HG03378 (cell line): ENCODE results near the gene PHLDB1.
"Not testable (repeated sequence)": the region's sequence is repeated elsewhere in the genome, so short reads cannot be mapped to it uniquely, and the experiment has no call there.

Experiments used
- ATAC-seq: cut with Tn5 transposase; IDR thresholded peaks from one replicate; pipeline ENCODE4 v1.9.1; 2021; ENCODE audit warnings: mild to moderate bottlenecking, moderate library complexity; ENCODE audit not compliant: unreplicated experiment

The PHLDB1 gene

GRCh38 chr11:118682939-118683338, 75.5 kb downstream of the PHLDB1 start:
- not testable (repeated sequence) for ATAC-seq

- no peak for ATAC-seq
Observed at GRCh38 chr11:118684187-118684586, 76.8 kb downstream of the PHLDB1 start.

- no peak for ATAC-seq
Observed at GRCh38 chr11:118687906-118688305, 80.5 kb downstream of the PHLDB1 start.

- ATAC-seq = not testable (repeated sequence)
Observed at GRCh38 chr11:118688339-118688738, 80.9 kb downstream of the PHLDB1 start.

- no peak for ATAC-seq
Observed at GRCh38 chr11:118688851-118689502, 81.6 kb downstream of the PHLDB1 start.

- ATAC-seq = no peak
Observed at GRCh38 chr11:118689503-118689851, 82.1 kb downstream of the PHLDB1 start.

GRCh38 chr11:118689852-118690552, 82.6 kb downstream of the PHLDB1 start:
- ATAC-seq = peak; percentile 48

- ATAC-seq = no peak
Observed at GRCh38 chr11:118690553-118691304, 83.3 kb downstream of the PHLDB1 start.

- ATAC-seq = no peak
Observed at GRCh38 chr11:118691926-118692830, 84.8 kb downstream of the PHLDB1 start.

GRCh38 chr11:118694185-118694584, 86.8 kb downstream of the PHLDB1 start:
- ATAC-seq = no peak

- no peak for ATAC-seq
Observed at GRCh38 chr11:118694771-118695170, 87.4 kb downstream of the PHLDB1 start.

- no peak for ATAC-seq
Observed at GRCh38 chr11:118696673-118697226, 89.3 kb downstream of the PHLDB1 start.

- ATAC-seq = no peak
Observed at GRCh38 chr11:118697346-118697745, 89.9 kb downstream of the PHLDB1 start.

GRCh38 chr11:118699506-118700220, 92.2 kb downstream of the PHLDB1 start:
- no peak for ATAC-seq

GRCh38 chr11:118703563-118704106, 96.2 kb downstream of the PHLDB1 start:
- no peak for ATAC-seq

GRCh38 chr11:118705111-118705741, 97.8 kb downstream of the PHLDB1 start:
- no peak for ATAC-seq

- ATAC-seq = no peak
Observed at GRCh38 chr11:118705791-118706545, 98.6 kb downstream of the PHLDB1 start.

GRCh38 chr11:118706546-118706825, 99.1 kb downstream of the PHLDB1 start:
- ATAC-seq = no peak
